ENCODE data around the gene PRRG2.
"Not testable (repeated sequence)": the region's sequence is repeated elsewhere in the genome, so short reads cannot be mapped to it uniquely, and the experiment has no call there.

The PRRG2 gene

GRCh38 chr19:49631014-49631588 lies 50.0 kb downstream of the PRRG2 start:
- in situ Hi-C loops (cut with MboI; ENCODE audit: low sequenced_read_pairs, unreplicated experiment): no loop called here
- no peak for TF ChIP-seq CTCF (IDR thresholded peaks at IDR 0.05; ENCODE audit: borderline replicate concordance, control extremely low read depth, extremely low read depth, insufficient read depth, missing control alignments)
- no peak for DNase-seq (ENCODE audit: low spot score)

- TF ChIP-seq CTCF (IDR thresholded peaks at IDR 0.05; ENCODE audit: borderline replicate concordance, control extremely low read depth, extremely low read depth, insufficient read depth, missing control alignments): no peak
- in situ Hi-C loops (cut with MboI; ENCODE audit: low sequenced_read_pairs, unreplicated experiment): no loop called here
- DNase-seq (ENCODE audit: low spot score): no peak
Measured at GRCh38 chr19:49631610-49632192, 50.6 kb downstream of the PRRG2 start.

GRCh38 chr19:49632576-49632975 lies 51.5 kb downstream of the PRRG2 start:
- TF ChIP-seq CTCF (IDR thresholded peaks at IDR 0.05; ENCODE audit: borderline replicate concordance, control extremely low read depth, extremely low read depth, insufficient read depth, missing control alignments): no peak
- DNase-seq (ENCODE audit: low spot score): no peak
- in situ Hi-C loops (cut with MboI; ENCODE audit: low sequenced_read_pairs, unreplicated experiment): no loop called here

- DNase-seq (ENCODE audit: low spot score): not testable (repeated sequence)
Measured at GRCh38 chr19:49633273-49633672, 52.2 kb downstream of the PRRG2 start.

GRCh38 chr19:49635530-49636232 lies 54.6 kb downstream of the PRRG2 start:
- no peak for TF ChIP-seq CTCF (IDR thresholded peaks at IDR 0.05; ENCODE audit: borderline replicate concordance, control extremely low read depth, extremely low read depth, insufficient read depth, missing control alignments)
- in situ Hi-C loops (cut with MboI; ENCODE audit: low sequenced_read_pairs, unreplicated experiment): no loop called here
- no peak for DNase-seq (ENCODE audit: low spot score)

More at GRCh38 chr19:49633273-49633672, 52.2 kb downstream of the PRRG2 start:
- in situ Hi-C loops (cut with MboI; ENCODE audit: low sequenced_read_pairs, unreplicated experiment): not testable (repeated sequence)

- no peak for TF ChIP-seq CTCF (IDR thresholded peaks at IDR 0.05; ENCODE audit: borderline replicate concordance, control extremely low read depth, extremely low read depth, insufficient read depth, missing control alignments)
- in situ Hi-C loops (cut with MboI; ENCODE audit: low sequenced_read_pairs, unreplicated experiment): no loop called here
- no peak for DNase-seq (ENCODE audit: low spot score)
Measured at GRCh38 chr19:49636233-49636932, 55.3 kb downstream of the PRRG2 start.

All from GM13976 (cell line).